Pericardium fibroblast (primary cell): ENCODE data around the gene TRAPPC14. TPM values are rescaled to one million over a fixed set of nuclear protein-coding genes. Genes with fewer than 3 reads are reported as not detected.

Experiments
- total RNA-seq: library from RNA; depleted of rRNA; stranded (reverse); fragments of >200 nt; gene quantifications from 2 replicates; pipeline ENCODE4 v1.2.3, GENCODE V29; 2015

Gene TRAPPC14
- 4.2 and 10.3 TPM in 2 replicates for total RNA-seq

GRCh38 chr7:100158229-100159098, at the start of gene TRAPPC14:
Gene TRAPPC14 (minus strand): TSS chr7:100158723. CDS start chr7:100158499, 224 bp downstream.

GRCh38 chr7:100177045-100178001, 18.8 kb upstream of the TRAPPC14 start, which contains the start of the genes GPC2 and STAG3:
Gene GPC2 (minus strand): TSS chr7:100177381. CDS start chr7:100177199, 182 bp downstream.
Gene STAG3 (plus strand): TSS chr7:100177918. CDS start chr7:100180557, 2,639 bp downstream.

GRCh38 chr7:100148559-100149328, 9.8 kb downstream of the TRAPPC14 start, which contains the start of gene LAMTOR4:
Gene LAMTOR4 (plus strand): TSS chr7:100148918. CDS start chr7:100148973, 55 bp downstream.

GRCh38 chr7:100126931-100127865, 31.3 kb downstream of the TRAPPC14 start, which contains the start of gene MBLAC1:
Gene MBLAC1 (plus strand): TSS chr7:100126967. CDS start chr7:100127396, 429 bp downstream.

GRCh38 chr7:100119072-100119969, 39.2 kb downstream of the TRAPPC14 start, which contains the start of the genes CNPY4 and TAF6:
Gene CNPY4 (plus strand): TSS chr7:100119634. CDS start chr7:100119745, 111 bp downstream.
Gene TAF6 (minus strand): TSS chr7:100119358. CDS start chr7:100114209, 5,149 bp downstream.

Other genes starting within 250 kb of the TRAPPC14 start
- 30.2 and 40.9 TPM in 2 replicates for gene TRIM4, start 239.2 kb downstream of the TRAPPC14 start, total RNA-seq
- gene GJC3, start 229.1 kb downstream of the TRAPPC14 start, total RNA-seq, result not detected in 2 replicates
- 0.09 and 4.1 TPM in 2 replicates for gene AZGP1, start 182.7 kb downstream of the TRAPPC14 start, total RNA-seq
- 16.1 and 22.1 TPM in 2 replicates for gene ZKSCAN1, start 143.1 kb downstream of the TRAPPC14 start, total RNA-seq
- gene ZSCAN21, start 108.9 kb downstream of the TRAPPC14 start, total RNA-seq, result 11.3 and 19.2 TPM in 2 replicates
- 12.5 and 12.9 TPM in 2 replicates for gene ZNF3, start 77.0 kb downstream of the TRAPPC14 start, total RNA-seq
- gene COPS6, start 69.8 kb downstream of the TRAPPC14 start, total RNA-seq, result 55.5 and 58.3 TPM in 2 replicates
- 14.5 and 19.7 TPM in 2 replicates for gene MCM7, start 57.3 kb downstream of the TRAPPC14 start, total RNA-seq
- 17.5 and 18.7 TPM in 2 replicates for gene AP4M1, start 57.1 kb downstream of the TRAPPC14 start, total RNA-seq
- 40.3 and 63.7 TPM in 2 replicates for gene TAF6, start 39.4 kb downstream of the TRAPPC14 start, total RNA-seq
- 25.0 and 28.7 TPM in 2 replicates for gene CNPY4, start 39.1 kb downstream of the TRAPPC14 start, total RNA-seq
- 3.1 and 3.2 TPM in 2 replicates for gene MBLAC1, start 31.8 kb downstream of the TRAPPC14 start, total RNA-seq
- 143 and 196 TPM in 2 replicates for gene LAMTOR4, start 9.8 kb downstream of the TRAPPC14 start, total RNA-seq
- gene GAL3ST4, start 9.9 kb upstream of the TRAPPC14 start, total RNA-seq, result 2.0 and 4.5 TPM in 2 replicates
- gene GPC2, start 18.7 kb upstream of the TRAPPC14 start, total RNA-seq, result 0.23 and 5.0 TPM in 2 replicates
- gene STAG3, start 19.2 kb upstream of the TRAPPC14 start, total RNA-seq, result 0.17 and 0.23 TPM in 2 replicates
- gene PVRIG, start 61.2 kb upstream of the TRAPPC14 start, total RNA-seq, result not detected in 2 replicates
- not detected in 2 replicates for gene SPDYE3, start 149.0 kb upstream of the TRAPPC14 start, total RNA-seq
- gene PILRB, start 199.4 kb upstream of the TRAPPC14 start, total RNA-seq, result 6.8 and 12.7 TPM in 2 replicates
- 2.2 and 5.6 TPM in 2 replicates for gene PILRA, start 214.8 kb upstream of the TRAPPC14 start, total RNA-seq